ENCODE measurements around the gene GMPR. TPM values are rescaled to one million over a fixed set of nuclear protein-coding genes. Genes with fewer than 3 reads are reported as not detected.

The GMPR gene
- total RNA-seq, 1 donor from 2014 or later: 0.49 TPM

GRCh38 chr6:16270178-16270794 is 31.9 kb downstream of the GMPR start:
- intact Hi-C loops (cut with micrococcal nuclease): no loop called here

GRCh38 chr6:16271428-16271827 is 33.0 kb downstream of the GMPR start:
- intact Hi-C loops (cut with micrococcal nuclease): no loop called here

DNA sequence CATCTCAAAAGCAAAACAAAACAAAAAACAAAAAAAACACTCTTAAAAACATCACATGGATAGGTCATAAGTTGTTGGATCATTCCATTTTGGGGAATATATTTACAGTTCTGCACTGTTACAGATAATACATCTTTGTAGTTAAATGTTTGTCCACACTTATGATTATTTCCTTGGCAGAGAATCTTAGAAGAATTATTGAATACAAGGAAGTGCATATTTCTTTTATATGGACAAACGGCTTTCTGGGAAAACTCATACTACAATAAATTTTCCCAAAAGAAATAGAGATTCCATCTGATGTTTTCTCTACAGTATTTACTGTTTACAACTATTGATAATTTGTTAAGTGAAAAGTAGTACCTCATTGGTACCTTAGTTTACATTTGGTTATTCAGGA is 33.8 kb downstream of the GMPR start:
- intact Hi-C loops (cut with micrococcal nuclease): no loop called here

DNA sequence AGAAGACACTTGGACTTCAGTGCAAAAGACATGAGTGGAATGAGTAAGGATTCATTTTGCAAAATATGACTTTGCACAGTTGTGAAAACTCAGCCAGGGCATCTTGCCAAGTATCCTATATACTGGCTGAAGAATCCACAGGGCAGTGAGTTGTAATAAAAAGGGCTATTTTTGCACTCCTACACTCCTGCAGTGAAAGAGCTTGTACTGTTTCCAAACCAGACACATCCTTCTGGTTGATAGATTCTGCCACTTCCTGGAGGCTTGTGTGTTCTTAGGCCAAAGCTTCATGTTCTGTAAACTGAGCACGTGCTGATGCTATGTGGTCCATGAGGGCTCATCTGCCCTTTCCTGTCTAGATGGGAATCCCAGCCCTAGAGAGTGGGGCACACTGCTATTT is 34.9 kb downstream of the GMPR start:
- intact Hi-C loops (cut with micrococcal nuclease): no loop called here

DNA sequence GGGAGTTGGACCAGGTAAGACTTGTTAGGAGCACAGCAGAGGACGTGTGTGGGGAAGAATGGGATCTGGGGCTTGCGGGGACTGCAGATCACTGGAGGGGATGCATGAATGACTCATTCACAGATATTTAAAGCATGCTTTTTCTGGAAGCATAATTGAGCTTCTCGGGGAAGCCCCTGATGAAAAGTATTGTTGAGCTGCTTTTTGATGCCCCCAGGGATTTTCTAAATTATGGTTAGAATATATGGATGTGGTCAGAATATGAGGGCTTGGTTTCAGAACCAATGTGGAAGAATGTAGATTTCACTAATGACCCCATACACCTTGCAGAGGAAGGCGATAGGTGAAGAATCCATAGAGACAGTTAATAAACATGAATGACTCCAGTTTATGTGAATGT is 36.1 kb downstream of the GMPR start:
- intact Hi-C loops (cut with micrococcal nuclease): no loop called here

GRCh38 chr6:16274885-16275589 is 36.6 kb downstream of the GMPR start:
- intact Hi-C loops (cut with micrococcal nuclease): no loop called here

GRCh38 chr6:16277101-16277981 is 39.0 kb downstream of the GMPR start:
- intact Hi-C loops (cut with micrococcal nuclease): no loop called here

DNA sequence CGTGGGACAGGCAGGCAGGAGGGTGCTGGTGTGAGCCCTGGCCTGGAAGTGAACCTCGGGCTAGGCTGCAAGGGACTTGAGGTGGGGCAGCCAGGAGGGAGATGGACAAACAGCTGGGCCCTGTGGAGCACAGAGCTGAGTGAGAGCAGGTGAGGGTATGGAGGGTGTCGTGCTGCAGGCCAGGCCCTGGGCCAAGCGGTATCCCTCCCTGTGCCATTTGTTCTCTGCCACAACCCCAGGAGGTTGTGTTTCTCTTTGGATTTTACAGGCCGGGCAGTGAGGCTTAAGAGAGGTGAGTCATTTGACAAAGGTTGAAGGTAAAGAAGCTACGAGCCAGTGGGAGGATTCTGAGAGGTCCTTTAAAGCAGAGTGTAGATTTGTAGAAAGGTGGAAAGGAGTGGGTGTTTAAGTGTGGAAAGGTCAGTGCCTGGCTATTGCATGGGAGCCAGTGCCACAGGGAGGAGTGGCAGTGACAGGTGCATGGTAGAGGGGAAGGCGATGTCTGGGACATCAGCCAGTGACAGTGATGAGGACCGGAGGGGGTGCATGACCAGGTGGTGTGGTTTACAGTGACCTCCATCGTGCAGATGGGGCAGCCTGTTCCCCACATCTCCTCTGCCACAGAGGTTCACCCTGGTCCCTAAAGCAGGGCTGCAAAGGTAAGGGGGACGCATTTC is 39.8 kb downstream of the GMPR start:
- intact Hi-C loops (cut with micrococcal nuclease): no loop called here

GRCh38 chr6:16278750-16279149 is 40.4 kb downstream of the GMPR start:
- intact Hi-C loops (cut with micrococcal nuclease): no loop called here

DNA sequence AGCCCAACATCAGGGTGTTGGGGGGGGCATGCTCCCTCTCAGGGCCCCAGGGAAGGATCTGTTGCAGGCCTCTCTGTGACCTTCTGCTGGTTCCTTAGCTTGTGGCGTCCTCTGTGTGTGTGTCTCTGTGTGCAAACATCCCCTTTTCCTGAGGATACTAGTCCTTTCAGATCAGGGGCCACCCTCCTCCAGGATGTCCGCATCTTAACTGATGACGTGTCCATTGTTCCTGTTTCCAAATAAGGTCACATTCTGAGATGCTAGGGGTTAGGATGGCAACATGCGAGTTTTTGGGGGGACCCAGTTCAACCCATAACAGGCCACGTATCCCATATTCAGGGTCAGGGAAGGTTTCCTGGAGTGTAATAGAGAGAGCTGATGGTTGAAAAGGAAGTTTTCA is 40.9 kb downstream of the GMPR start:
- intact Hi-C loops (cut with micrococcal nuclease): no loop called here

DNA sequence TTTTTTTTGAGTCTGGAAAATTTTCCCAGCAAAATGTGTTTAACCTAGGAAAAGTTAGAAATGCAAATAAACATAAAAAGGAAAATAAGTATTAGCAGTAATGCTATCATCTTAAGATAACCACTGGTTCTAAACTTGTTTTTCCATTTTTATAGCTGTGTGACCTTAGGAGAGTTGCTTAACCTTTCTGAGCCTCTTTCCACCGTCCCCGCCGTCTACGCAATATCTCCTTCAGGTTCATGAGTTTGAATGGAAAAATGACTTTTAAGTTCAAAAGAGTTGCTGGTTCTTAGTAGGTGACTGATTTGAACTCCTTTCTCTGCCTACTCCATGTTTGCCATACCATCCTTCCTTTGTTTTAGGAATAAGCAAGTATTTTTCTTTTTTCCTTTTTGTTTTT is 44.0 kb downstream of the GMPR start:
- intact Hi-C loops (cut with micrococcal nuclease): no loop called here

GRCh38 chr6:16284472-16284871 is 46.1 kb downstream of the GMPR start:
- intact Hi-C loops (cut with micrococcal nuclease): no loop called here

DNA sequence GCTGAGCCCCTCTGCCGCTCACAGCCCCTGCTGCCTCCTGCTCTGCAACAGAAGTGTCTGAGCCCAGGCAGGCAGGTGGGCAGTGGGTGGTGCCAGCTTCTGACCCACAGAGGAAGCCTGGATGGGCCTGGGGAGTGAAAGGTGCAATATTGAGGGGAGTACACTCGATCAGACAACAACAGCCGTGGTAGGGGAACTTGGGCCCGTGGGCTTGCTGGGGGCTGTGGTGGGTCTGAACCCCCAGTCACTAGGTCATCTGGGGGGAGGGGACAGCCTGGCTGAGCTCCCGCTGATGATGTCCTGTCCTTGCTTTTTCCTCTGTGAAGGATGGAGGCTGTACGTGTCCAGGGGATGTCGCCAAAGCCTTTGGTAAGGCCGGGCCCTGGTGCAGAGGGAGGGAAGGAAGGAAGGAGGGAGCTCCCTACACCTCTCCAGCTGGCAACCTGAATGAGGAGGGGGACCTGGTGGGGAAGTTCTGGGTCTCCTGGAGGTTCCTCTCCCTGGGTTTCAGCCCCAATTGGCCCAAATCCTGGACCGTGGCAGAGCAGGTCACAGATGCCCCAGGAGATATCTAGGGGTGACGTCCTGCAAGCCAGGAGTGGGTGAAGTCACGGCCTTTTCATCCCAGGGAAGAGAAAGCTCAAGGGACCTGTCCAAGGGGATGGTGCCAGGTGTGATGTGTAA is 47.2 kb downstream of the GMPR start:
- intact Hi-C loops (cut with micrococcal nuclease): loop anchor here (1.0 kb wide), 1 partner anchor 46 kb away; no protein-coding TSS in a partner anchor

DNA sequence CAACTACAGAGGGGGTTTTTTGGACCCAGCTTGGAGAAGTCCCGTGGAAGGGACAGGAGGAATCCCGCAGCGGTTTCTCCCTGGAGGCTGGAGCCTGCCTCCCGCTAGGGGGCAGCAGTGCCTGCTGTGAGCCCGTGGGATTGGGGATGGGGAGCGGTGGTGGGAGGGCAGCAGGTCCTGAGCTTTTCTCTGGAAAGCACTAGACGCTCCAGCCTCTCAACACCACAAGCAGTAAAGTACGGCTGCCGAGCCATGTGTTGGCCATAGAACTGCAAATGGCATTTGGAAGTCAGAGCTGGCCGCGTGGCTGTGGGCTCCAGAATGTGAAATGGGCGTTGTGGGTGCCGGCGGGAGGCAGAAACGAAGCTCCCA is 47.8 kb downstream of the GMPR start:
- intact Hi-C loops (cut with micrococcal nuclease): loop anchor here (1.0 kb wide), 1 partner anchor 45 kb away; no protein-coding TSS in a partner anchor

DNA sequence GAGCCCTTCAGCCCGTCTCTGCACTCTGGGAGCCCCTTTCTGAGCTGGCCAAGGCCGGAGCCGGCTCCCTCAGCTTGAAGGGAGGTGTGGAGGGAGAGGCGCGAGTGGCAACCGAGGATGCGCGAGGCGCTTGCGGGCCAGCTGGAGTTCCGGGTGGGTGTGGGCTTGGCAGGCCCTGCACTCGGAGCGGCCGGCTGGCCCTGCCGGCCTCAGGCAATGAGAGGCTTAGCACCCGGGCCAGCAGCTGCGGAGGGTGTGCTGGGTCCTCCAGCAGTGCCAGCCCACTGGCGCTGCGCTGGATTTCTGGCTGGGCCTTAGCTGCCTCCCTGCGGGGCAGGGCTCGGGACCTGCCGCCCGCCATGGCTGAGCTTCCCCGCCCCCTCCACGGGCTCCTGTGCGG is 49.8 kb downstream of the GMPR start:
- intact Hi-C loops (cut with micrococcal nuclease): no loop called here

DNA sequence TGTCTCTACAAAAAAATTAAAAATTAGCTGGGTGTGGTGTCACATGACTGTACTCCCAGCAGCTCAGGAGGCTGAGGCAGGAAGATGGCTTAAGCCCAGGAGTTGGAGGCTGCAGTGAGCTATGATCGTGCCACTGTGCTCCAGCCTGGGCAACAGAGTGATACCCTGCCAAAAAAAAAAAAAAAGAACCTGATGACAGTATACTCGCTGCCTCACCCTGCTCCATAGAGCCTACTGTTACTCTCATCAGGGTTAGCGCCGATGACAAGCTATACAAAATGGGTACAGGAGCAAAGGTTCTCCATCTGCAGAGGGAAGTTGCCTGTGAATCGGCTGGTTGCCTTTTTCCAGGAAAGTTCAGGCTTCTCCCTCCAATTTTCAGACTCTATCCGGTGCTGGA is 53.4 kb downstream of the GMPR start:
- intact Hi-C loops (cut with micrococcal nuclease): no loop called here

DNA sequence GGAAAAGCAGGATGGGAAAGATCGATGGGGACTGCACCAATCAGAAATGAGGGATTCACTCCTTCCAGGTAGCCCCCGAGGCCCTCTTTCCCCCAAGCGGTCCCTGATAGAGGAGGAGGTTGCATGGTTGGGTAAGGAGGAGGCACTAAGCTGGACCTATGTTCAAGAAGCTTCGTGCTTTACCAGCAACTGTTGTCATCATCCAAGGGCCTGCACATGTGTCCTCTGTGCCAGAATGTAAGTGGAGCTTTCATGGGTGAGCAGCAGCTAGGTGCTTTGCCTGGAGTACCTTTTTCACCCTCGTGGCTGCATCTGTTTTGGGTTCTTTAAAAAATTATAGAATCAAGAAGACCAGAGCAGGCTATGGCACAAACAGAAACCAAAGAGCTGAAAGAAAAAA is 54.0 kb downstream of the GMPR start:
- intact Hi-C loops (cut with micrococcal nuclease): no loop called here

GRCh38 chr6:16292942-16293341 is 54.6 kb downstream of the GMPR start:
- intact Hi-C loops (cut with micrococcal nuclease): no loop called here

DNA sequence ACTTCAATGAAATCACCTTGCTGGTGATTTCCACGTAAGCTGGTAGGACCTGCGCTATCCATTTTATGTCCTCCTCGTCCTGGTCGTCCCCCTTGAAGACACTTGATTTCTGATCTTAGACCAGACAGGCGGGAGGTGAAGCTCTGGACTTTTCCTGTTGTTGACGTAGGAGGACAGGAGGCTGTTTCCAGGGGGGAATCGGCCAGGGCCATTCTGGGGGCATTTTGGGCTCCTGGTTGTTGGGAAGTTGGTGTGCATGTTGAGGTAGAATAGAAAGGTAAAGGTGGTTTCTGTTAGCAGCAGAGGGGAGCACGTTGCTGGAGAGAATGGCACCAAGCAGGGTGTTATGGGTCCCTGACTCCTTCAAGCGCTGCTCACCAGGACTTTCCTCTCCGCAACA is 56.0 kb downstream of the GMPR start:
- intact Hi-C loops (cut with micrococcal nuclease): no loop called here

GRCh38 chr6:16295060-16295459 is 56.7 kb downstream of the GMPR start:
- intact Hi-C loops (cut with micrococcal nuclease): no loop called here

DNA sequence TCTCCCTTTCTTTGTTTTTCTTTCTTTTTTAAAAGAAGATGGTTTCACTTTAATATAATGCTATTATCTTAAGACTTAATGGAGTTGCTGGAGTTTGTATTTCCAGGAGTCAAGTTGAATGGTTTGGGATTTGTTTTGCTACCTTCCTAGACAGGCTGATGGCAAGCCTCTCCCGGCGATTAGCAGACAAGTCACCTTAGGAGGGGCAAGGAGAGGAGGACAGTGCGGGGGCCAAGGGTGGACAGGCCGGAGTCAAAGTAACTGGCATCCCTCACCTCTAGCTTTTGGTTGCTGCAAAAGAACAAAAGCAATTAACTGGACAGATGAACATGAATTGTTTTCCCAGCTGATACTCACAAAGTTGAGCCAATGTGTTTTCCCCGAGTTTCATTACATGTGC is 57.1 kb downstream of the GMPR start:
- intact Hi-C loops (cut with micrococcal nuclease): no loop called here

All from T-helper 1 cell treated with Interleukin-12 subunit alpha and Interleukin-12 subunit beta and Interleukin-4 antibody, amounts not matched to agents 30 ng/mL and 1 ng/mL, for 36 hours (primary cell).